PC-9 (cell line): ENCODE measurements around the gene CCDC87. TPM values are rescaled to one million over a fixed set of nuclear protein-coding genes. Genes with fewer than 3 reads are reported as not detected.

Experiments used
- BruUV-seq: library from RNA; stranded (reverse); fragments of 400-500 nt; replicated peaks from 2 replicates; lab custom pipeline; 2021; lab: Mats Ljungman, UMichigan
- CTCF ChIA-PET: fragments of 300-600 bp; sonication (Branson Sonifier 250); formaldehyde crosslinking; loops from one replicate; lab custom pipeline; 2022; ENCODE audit warnings: antibody characterized with exemption; lab: Charles Lee
- POLR2A ChIA-PET: fragments of 300-600 bp; sonication (Branson Sonifier 250); formaldehyde crosslinking; loops from one replicate; lab custom pipeline; 2022; ENCODE audit warnings: antibody characterized with exemption; ENCODE audit not compliant: unreplicated experiment; lab: Charles Lee
- DNase-seq, 2 experiments: peaks; one replicate each; pipeline versions ENCODE4 v3.0.0 to v3.0.0-alpha.2; 2015 to 2022; ENCODE audit warnings: mixed read lengths in 1 of 2
- H2AFZ ChIP-seq: fragments of 200-600 bp; sonication (generic); 2 replicates; pipeline ENCODE4 v1.8.1; 2017; ENCODE audit warnings: antibody characterized with exemption
- H3F3A ChIP-seq: fragments of 200-600 bp; sonication (generic); 2 replicates; pipeline ENCODE4 v1.8.1; 2017; ENCODE audit warnings: antibody characterized with exemption, mild to moderate bottlenecking, low read depth; ENCODE audit not compliant: insufficient read depth
- H3K27ac ChIP-seq: fragments of 200-600 bp; sonication (generic); 2 replicates; pipeline ENCODE4 v1.6.1; 2016; ENCODE audit warnings: mixed run types
- H3K27me3 ChIP-seq: fragments of 200-600 bp; sonication (generic); 2 replicates; pipeline ENCODE4 v1.6.1; 2016; ENCODE audit warnings: low read depth, mixed run types; ENCODE audit not compliant: insufficient read depth
- H3K36me3 ChIP-seq: fragments of 200-600 bp; sonication (generic); 2 replicates; pipeline ENCODE4 v1.6.1; 2016; ENCODE audit warnings: low read depth, mixed run types
- H3K4me1 ChIP-seq: fragments of 200-600 bp; sonication (generic); replicated peaks from 2 replicates; pipeline ENCODE4 v1.6.1; 2016; ENCODE audit warnings: mixed run types; ENCODE audit not compliant: insufficient read depth
- H3K4me2 ChIP-seq: fragments of 200-600 bp; sonication (generic); 2 replicates; pipeline ENCODE4 v1.6.1; 2017; ENCODE audit warnings: mixed run types
- H3K4me3 ChIP-seq: fragments of 200-600 bp; sonication (generic); 2 replicates; pipeline ENCODE4 v1.6.1; 2016; ENCODE audit warnings: mixed run types
- H3K79me2 ChIP-seq: fragments of 200-600 bp; sonication (generic); 2 replicates; pipeline ENCODE4 v1.6.1; 2017; ENCODE audit warnings: low read depth, mixed run types
- H3K9me2 ChIP-seq: fragments of 200-600 bp; sonication (generic); 2 replicates; pipeline ENCODE4 v1.8.1; 2017; ENCODE audit warnings: mild to moderate bottlenecking; ENCODE audit not compliant: insufficient read depth
- H3K9me3 ChIP-seq: fragments of 200-600 bp; sonication (generic); 2 replicates; pipeline ENCODE4 v1.8.1; 2016; ENCODE audit warnings: low read depth; ENCODE audit not compliant: insufficient read depth
- H4K20me1 ChIP-seq: fragments of 200-600 bp; sonication (generic); 2 replicates; pipeline ENCODE4 v1.8.1; 2017; ENCODE audit not compliant: insufficient read depth
- EZH2 ChIP-seq: fragments of 200-600 bp; sonication (generic); IDR thresholded peaks from 2 replicates; pipeline ENCODE4 v1.8.0; 2017; ENCODE audit warnings: antibody characterized with exemption, low read depth
- intact Hi-C: fragments of 100-400 bp; cut with micrococcal nuclease; formaldehyde crosslinking; loops from one replicate; pipeline ENCODE4 v1.10.0; 2022; ENCODE audit not compliant: unreplicated experiment
- total RNA-seq: library from RNA; stranded (reverse); gene quantifications from 2 replicates; pipeline ENCODE4 v1.2.3, GENCODE V29; 2021
- TF ChIP-seq, protein P1 (sequence below): fragments of 200-600 bp; sonication (generic); conservative IDR thresholded peaks from 2 replicates; pipeline ENCODE4 v1.6.1; 2017; ENCODE audit warnings: mixed run types, antibody characterized with exemption, mild to moderate bottlenecking, moderate library complexity

CCDC87 gene
- total RNA-seq, 1 experiment from 2014 or later = 1.0 TPM

GRCh38 chr11:66617155-66617834, 24.4 kb upstream of the CCDC87 start:
- H4K20me1 ChIP-seq = peaks cover 53% of the 10 kb centered on the region
- CTCF ChIA-PET = interaction anchor here (0.6 kb wide), 1 partner anchor 502 kb away, joined by 5 read pairs; the partner anchor contains the start of gene KDM2A
- H3K27me3 ChIP-seq = no peaks in the 10 kb centered on the region
- H3K27ac ChIP-seq = peak overlapping the region; percentile 58
- no peak for TF ChIP-seq EZH2
- TF ChIP-seq, protein P1, sequence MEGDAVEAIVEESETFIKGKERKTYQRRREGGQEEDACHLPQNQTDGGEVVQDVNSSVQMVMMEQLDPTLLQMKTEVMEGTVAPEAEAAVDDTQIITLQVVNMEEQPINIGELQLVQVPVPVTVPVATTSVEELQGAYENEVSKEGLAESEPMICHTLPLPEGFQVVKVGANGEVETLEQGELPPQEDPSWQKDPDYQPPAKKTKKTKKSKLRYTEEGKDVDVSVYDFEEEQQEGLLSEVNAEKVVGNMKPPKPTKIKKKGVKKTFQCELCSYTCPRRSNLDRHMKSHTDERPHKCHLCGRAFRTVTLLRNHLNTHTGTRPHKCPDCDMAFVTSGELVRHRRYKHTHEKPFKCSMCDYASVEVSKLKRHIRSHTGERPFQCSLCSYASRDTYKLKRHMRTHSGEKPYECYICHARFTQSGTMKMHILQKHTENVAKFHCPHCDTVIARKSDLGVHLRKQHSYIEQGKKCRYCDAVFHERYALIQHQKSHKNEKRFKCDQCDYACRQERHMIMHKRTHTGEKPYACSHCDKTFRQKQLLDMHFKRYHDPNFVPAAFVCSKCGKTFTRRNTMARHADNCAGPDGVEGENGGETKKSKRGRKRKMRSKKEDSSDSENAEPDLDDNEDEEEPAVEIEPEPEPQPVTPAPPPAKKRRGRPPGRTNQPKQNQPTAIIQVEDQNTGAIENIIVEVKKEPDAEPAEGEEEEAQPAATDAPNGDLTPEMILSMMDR = no peak
- H3F3A ChIP-seq = peaks cover 25% of the 10 kb centered on the region; the same call in 1 of the 2 replicates
- no peak for DNase-seq
- peaks cover 70% of the 10 kb centered on the region for H3K79me2 ChIP-seq
- H3K4me2 ChIP-seq = peak overlapping the region; percentile 99
- peak overlapping the region; percentile 69 for H2AFZ ChIP-seq
- intact Hi-C loops = loop anchor here (2.0 kb wide), 1 partner anchor 24 kb away; the partner anchor contains the start of genes CCDC87 and CCS
- H3K4me1 ChIP-seq = peaks cover 39% of the 10 kb centered on the region
- peaks cover 22% of the 10 kb centered on the region for H3K36me3 ChIP-seq
- no TSS peak for BruUV-seq
- POLR2A ChIA-PET = interaction anchor here (0.6 to 1.9 kb wide), 4 partner anchors 21 to 1019 kb away, joined by 4 to 18 read pairs (median 6); partner anchors contain the start of gene RBM4
- H3K9me3 ChIP-seq = no peaks in the 10 kb centered on the region
- peak overlapping the region; percentile 73 for H3K4me3 ChIP-seq
- no peaks in the 10 kb centered on the region for H3K9me2 ChIP-seq

DNA sequence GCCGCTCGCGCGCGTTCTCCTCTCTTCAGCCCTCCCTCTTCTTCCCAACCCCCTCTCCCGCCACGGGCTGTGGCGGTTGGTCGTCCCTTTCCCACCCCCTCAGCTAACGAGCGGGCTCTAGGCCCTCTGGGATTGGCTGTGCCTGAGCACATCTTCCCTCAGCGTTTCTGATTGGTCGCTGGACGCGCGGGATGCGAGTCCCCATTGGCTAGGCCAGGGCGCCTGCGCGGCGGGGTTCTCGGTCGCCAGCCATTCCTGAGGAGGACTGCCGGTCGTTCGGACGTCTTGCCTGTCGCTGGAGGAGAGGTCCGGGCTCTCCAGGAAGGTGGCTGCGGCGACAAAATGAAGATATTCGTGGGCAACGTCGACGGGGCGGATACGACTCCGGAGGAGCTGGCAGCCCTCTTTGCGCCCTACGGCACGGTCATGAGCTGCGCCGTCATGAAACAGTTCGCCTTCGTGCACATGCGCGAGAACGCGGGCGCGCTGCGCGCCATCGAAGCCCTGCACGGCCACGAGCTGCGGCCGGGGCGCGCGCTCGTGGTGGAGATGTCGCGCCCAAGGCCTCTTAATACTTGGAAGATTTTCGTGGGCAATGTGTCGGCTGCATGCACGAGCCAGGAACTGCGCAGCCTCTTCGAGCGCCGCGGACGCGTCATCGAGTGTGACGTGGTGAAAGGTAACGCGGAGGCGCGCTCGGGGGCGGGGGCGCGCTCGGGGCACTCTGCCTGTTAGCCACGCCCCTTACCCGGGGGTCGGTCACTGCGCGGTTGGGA, 23.7 kb upstream of the CCDC87 start, which contains the start of gene RBM14:
Gene RBM14 (plus strand): TSS at position 252 of the 776 bp plus-strand sequence. CDS start 91 bp downstream, at position 343.
- H3K79me2 ChIP-seq = peaks cover 63% of the 10 kb centered on the region
- H3K27me3 ChIP-seq = no peaks in the 10 kb centered on the region
- peaks cover 17% of the 10 kb centered on the region for H3K36me3 ChIP-seq
- intact Hi-C loops = loop anchor here (1.0 to 2.0 kb wide), 3 partner anchors 22 to 61 kb away; partner anchors contain the start of genes CCDC87, CCS, RBM4 and RBM4B
- no TSS peak for BruUV-seq
- H4K20me1 ChIP-seq = peaks cover 45% of the 10 kb centered on the region
- H3K4me3 ChIP-seq = peak within 1 kb of the TSS; percentile 73
- H3K4me2 ChIP-seq = peak within 1 kb of the TSS; percentile 99
- no peak for TF ChIP-seq EZH2
- TF ChIP-seq, protein P1 = no peak
- CTCF ChIA-PET = interaction anchor here (0.6 to 0.7 kb wide), 2 partner anchors 150 to 196 kb away, joined by 3 to 4 read pairs; partner anchors contain the start of gene PELI3
- no peaks in the 10 kb centered on the region for H3K9me3 ChIP-seq
- peak within 1 kb of the TSS; percentile 73 for H3K27ac ChIP-seq
- H3K4me1 ChIP-seq = peaks cover 41% of the 10 kb centered on the region
- H3K9me2 ChIP-seq = no peaks in the 10 kb centered on the region
- DNase-seq = peak; percentile 99
- H2AFZ ChIP-seq = peak within 1 kb of the TSS; percentile 91
- H3F3A ChIP-seq = peaks cover 24% of the 10 kb centered on the region; the same call in 1 of the 2 replicates
- POLR2A ChIA-PET = interaction anchor here (0.5 to 1.9 kb wide), 16 partner anchors 9 to 1019 kb away, joined by 3 to 18 read pairs (median 6); partner anchors contain the start of genes CCDC87, CTSF, PELI3 and RBM4

DNA sequence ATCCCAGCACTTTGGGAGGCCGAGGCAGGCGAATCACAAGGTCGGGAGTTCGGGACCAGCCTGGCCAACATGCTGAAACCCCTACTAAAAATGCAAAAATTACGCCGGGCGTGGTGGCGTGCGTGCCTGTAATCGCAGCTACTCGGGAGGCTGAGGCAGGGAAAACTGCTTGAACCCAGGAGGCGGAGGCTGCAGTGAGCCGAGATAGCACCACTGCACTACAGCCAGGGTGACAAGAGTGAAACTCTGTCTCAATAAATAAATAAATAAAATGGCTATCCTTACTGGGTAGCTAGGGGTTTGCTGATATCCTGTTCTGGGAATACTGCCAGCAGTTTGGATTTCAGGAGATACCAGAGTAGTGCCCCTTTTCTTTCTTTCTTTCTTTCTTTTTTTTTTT, 21.2 kb upstream of the CCDC87 start:
- intact Hi-C loops = no loop called here
- H3K4me2 ChIP-seq = no peak overlapping the region
- H2AFZ ChIP-seq = no peak overlapping the region
- CTCF ChIA-PET = no interaction called here
- BruUV-seq = no TSS peak
- H4K20me1 ChIP-seq = peaks cover 21% of the 10 kb centered on the region
- H3K27me3 ChIP-seq = no peaks in the 10 kb centered on the region
- H3F3A ChIP-seq = peaks cover 20% of the 10 kb centered on the region; the same call in 1 of the 2 replicates
- H3K9me2 ChIP-seq = no peaks in the 10 kb centered on the region
- H3K4me3 ChIP-seq = no peak overlapping the region
- no peaks in the 10 kb centered on the region for H3K9me3 ChIP-seq
- TF ChIP-seq EZH2 = no peak
- TF ChIP-seq, protein P1 = no peak
- H3K27ac ChIP-seq = no peak overlapping the region
- POLR2A ChIA-PET = interaction anchor here (0.6 kb wide), 1 partner anchor 68 kb away, joined by 9 read pairs; the partner anchor contains the start of gene ZDHHC24
- peaks cover 31% of the 10 kb centered on the region for H3K4me1 ChIP-seq
- peaks cover 9% of the 10 kb centered on the region for H3K36me3 ChIP-seq
- no peak for DNase-seq
- peaks cover 38% of the 10 kb centered on the region for H3K79me2 ChIP-seq
